Posterior vena cava (tissue), 2 donors: ENCODE data around the gene C4orf36. TPM values are rescaled to one million over a fixed set of nuclear protein-coding genes. Genes with fewer than 3 reads are reported as not detected.

ENCODE experiments used
- DNase-seq: peaks from one replicate; pipeline ENCODE4 v3.0.0-alpha.2; 2020; ENCODE audit warnings: low spot score
- intact Hi-C, 2 donors: fragments of 100-400 bp; cut with DNase I; formaldehyde crosslinking; loops; one replicate each; pipeline versions ENCODE4 v1.14.1 to v1.14.2; 2022 to 2023
- total RNA-seq, 2 donors: library from RNA; stranded (reverse); fragmentation: NEBNext Ultra II Directional; extraction: Animal tissue kit (Norgen Biotek cat#: 25700); gene quantifications; one replicate each; pipeline ENCODE4 v1.2.1, GENCODE V29; 2021
- donor health status: DM: yes; HTN: yes; CAD: no.
- donor health status: DM: yes; HTN: yes; CAD: no.

Gene C4orf36
- total RNA-seq, 2 donors from 2014 or later: 0.57 to 0.93 TPM

DNA sequence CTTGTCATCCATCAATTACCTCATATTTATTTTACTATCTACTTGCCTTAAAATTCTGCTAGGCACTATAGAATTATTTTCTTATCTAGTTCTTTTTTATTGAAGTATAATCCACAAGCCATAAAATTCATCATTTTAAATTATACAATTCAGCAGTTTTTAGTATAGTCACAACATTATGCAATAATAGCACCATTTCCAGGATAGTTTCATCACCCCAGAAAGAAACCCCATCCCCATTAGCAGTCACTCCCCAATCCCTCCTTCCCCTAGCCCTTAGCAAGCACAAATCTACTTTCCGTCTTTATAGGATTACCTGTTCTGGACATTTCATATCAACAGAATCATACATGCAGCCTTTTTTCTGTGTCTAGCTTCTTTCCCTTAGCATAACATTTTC lies 58.6 kb downstream of the C4orf36 start:
- intact Hi-C loops: no loop called here

DNA sequence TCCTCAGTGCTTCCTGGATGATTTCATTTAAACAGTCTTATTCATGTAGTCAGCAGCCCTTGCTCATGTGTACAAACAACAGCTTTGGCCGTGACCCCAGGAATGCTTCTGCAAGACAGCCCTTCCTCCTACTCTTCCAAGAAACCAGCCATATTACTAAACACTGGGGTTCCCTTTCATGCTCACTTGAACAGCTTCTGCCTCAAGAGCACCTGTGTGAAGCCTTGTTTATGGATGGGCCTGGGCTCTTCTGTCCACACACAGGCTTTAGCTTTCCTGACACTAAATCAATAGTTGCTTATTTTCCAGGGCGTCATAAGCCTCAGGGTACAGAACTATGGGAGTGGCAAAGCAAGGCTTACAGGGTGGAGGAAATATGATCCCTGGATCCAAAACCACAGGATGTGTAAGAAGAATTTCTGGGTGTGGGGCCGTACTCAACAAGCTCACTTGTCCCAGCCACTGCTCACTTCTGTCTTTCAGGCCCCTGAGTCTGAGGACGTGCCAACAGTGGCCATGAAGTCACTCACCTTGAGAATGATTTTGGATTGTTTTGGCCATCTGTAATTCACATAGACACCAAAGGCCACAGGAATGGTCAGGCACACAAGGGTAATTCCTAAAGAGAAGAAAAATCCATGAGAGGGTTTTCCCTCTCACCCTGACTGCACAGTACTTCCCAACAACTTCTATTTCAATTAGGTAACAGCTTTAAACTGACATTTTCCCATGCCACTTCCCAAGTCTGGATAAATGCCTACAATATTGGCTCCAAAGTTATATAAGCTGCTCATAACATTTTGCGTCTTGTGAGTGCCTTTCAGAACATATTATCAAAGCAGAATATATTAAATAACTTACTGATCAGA lies 60.7 kb downstream of the C4orf36 start:
- no peak for DNase-seq
- intact Hi-C loops: no loop called here

More for the DNA sequence above, 58.6 kb downstream of the C4orf36 start:
- no peak for DNase-seq

Other genes starting within 250 kb of the C4orf36 start
- 1 to 10 TPM; 2.8 to 3.6 TPM for gene SLC10A6, start 43.0 kb downstream of the C4orf36 start, total RNA-seq
- gene AFF1, start 42.6 kb upstream of the C4orf36 start, total RNA-seq: 10 to 100 TPM; 89.5 to 97.5 TPM